ENCODE data around the gene PAIP2.

DNA sequence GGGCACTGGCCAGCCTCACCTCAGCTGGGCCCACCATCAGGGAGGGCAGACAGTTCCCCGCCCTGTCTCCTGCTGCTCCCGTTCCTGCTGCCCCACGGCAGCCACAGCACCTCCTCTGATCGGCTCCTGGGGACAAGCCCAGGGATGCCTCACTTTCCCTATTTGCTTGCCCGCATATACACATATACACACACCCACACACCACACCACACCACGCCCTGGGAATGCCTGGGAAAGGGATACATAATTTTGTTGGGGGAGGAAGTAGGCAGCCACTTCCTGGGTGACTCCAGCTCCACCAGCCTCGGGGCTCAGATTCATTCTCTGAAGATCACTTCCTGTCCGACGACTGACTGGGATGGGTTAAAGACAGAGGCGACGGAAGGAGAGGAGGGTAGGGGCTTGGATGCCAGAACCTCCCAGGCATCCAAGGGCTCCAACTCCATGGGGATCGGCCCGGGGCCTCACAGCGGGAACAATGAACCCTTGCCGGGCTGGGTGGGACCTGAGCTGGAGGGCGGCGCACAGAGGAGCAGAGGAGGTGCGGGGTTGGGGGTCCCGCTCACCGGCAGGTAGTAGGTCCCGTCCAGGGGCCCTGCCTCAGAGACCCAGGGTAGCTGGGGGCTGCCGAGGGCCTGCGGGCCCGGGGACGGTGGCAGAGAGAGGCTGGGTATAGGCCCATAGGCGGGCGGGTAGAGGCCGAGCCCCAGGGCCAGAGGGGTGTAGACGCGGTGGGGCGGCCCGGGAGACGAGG is 50.1 kb downstream of the PAIP2 start:
- TF ChIP-seq, protein P1, sequence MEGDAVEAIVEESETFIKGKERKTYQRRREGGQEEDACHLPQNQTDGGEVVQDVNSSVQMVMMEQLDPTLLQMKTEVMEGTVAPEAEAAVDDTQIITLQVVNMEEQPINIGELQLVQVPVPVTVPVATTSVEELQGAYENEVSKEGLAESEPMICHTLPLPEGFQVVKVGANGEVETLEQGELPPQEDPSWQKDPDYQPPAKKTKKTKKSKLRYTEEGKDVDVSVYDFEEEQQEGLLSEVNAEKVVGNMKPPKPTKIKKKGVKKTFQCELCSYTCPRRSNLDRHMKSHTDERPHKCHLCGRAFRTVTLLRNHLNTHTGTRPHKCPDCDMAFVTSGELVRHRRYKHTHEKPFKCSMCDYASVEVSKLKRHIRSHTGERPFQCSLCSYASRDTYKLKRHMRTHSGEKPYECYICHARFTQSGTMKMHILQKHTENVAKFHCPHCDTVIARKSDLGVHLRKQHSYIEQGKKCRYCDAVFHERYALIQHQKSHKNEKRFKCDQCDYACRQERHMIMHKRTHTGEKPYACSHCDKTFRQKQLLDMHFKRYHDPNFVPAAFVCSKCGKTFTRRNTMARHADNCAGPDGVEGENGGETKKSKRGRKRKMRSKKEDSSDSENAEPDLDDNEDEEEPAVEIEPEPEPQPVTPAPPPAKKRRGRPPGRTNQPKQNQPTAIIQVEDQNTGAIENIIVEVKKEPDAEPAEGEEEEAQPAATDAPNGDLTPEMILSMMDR (IDR thresholded peaks at IDR 0.05): no peak
- TF ChIP-seq POLR2A (IDR thresholded peaks at IDR 0.05): no peak

All from adrenal gland (tissue), 5 donors.